OCI-LY7 (cell line): ENCODE data around the gene AKT1. TPM values are rescaled to one million over a fixed set of nuclear protein-coding genes. Genes with fewer than 3 reads are reported as not detected.

Source experiments
- BruUV-seq: library from RNA; stranded (reverse); fragments of 400-500 nt; replicated peaks from 2 replicates; lab custom pipeline; 2021; lab: Mats Ljungman, UMichigan
- CTCF ChIA-PET: fragments of 300-600 bp; sonication (Branson Sonifier 250); formaldehyde crosslinking; loops from one replicate; lab custom pipeline; 2022; ENCODE audit warnings: antibody characterized with exemption; ENCODE audit not compliant: unreplicated experiment; lab: Charles Lee
- POLR2A ChIA-PET: fragments of 300-600 bp; sonication (Branson Sonifier 250); formaldehyde crosslinking; loops from one replicate; lab custom pipeline; 2022; ENCODE audit warnings: antibody characterized with exemption; lab: Charles Lee
- DNase-seq: peaks from one replicate; pipeline ENCODE4 v3.0.0-alpha.2; 2015; ENCODE audit warnings: low spot score
- H2AFZ ChIP-seq: fragments of 200-600 bp; sonication (generic), shearing (Covaris generic); 2 replicates; pipeline ENCODE4 v1.6.1; 2014; ENCODE audit warnings: mild to moderate bottlenecking, antibody characterized with exemption, low read length, moderate library complexity
- H3K27ac ChIP-seq: fragments of 200-600 bp; sonication (generic); 2 replicates; pipeline ENCODE4 v1.5.1; 2014; ENCODE audit warnings: mixed run types, low read depth, mild to moderate bottlenecking, moderate library complexity, low read length, inconsistent platforms; ENCODE audit not compliant: poor library complexity, severe bottlenecking
- H3K36me3 ChIP-seq: fragments of 200-600 bp; sonication (generic); 2 replicates; pipeline ENCODE4 v1.6.1; 2014; ENCODE audit warnings: mild to moderate bottlenecking, antibody characterized with exemption, low read length, moderate library complexity, mixed read lengths; ENCODE audit not compliant: insufficient read depth
- H3K4me1 ChIP-seq: fragments of 200-600 bp; sonication (generic); 2 replicates; pipeline ENCODE4 v1.5.1; 2014; ENCODE audit warnings: mild to moderate bottlenecking, low read length; ENCODE audit not compliant: insufficient read depth, poor library complexity, severe bottlenecking
- H3K4me2 ChIP-seq: fragments of 200-600 bp; sonication (generic); 2 replicates; pipeline ENCODE4 v1.6.1; 2014; ENCODE audit warnings: mild to moderate bottlenecking, low read length
- H3K4me3 ChIP-seq: fragments of 200-600 bp; sonication (generic); 2 replicates; pipeline ENCODE4 v1.5.1; 2014; ENCODE audit warnings: mild to moderate bottlenecking, low read depth, low read length; ENCODE audit not compliant: poor library complexity, severe bottlenecking
- H3K79me2 ChIP-seq: fragments of 200-600 bp; sonication (generic); 2 replicates; pipeline ENCODE4 v1.6.1; 2016; ENCODE audit warnings: low read depth, mild to moderate bottlenecking, low read length, moderate library complexity, mixed read lengths; ENCODE audit not compliant: insufficient read depth
- H3K9me2 ChIP-seq: fragments of 200-600 bp; sonication (generic); 2 replicates; pipeline ENCODE4 v1.6.1; 2016; ENCODE audit warnings: mild to moderate bottlenecking, low read length, mixed read lengths; ENCODE audit not compliant: insufficient read depth
- H3K9me3 ChIP-seq: fragments of 200-600 bp; sonication (generic); 2 replicates; pipeline ENCODE4 v1.6.1; 2014; ENCODE audit warnings: mild to moderate bottlenecking, mixed run types, low read length, mixed read lengths
- H4K20me1 ChIP-seq: fragments of 200-600 bp; sonication (generic); 2 replicates; pipeline ENCODE4 v1.6.1; 2014; ENCODE audit warnings: mild to moderate bottlenecking, antibody characterized with exemption, low read length, moderate library complexity, mixed read lengths; ENCODE audit not compliant: insufficient read depth
- CTCF ChIP-seq: fragments of 200-600 bp; sonication (generic); conservative IDR thresholded peaks from 2 replicates; pipeline ENCODE4 v1.5.1; 2014; ENCODE audit warnings: mild to moderate bottlenecking, antibody characterized with exemption, low read length, moderate library complexity, mixed read lengths
- EZH2phosphoT487 ChIP-seq: fragments of 200-600 bp; sonication (generic); IDR thresholded peaks from 2 replicates; pipeline ENCODE4 v1.6.1; 2018; ENCODE audit warnings: low read depth, borderline replicate concordance, mild to moderate bottlenecking, mixed run types, antibody characterized with exemption, low read length, moderate library complexity, mixed read lengths
- intact Hi-C: fragments of 100-400 bp; cut with micrococcal nuclease; formaldehyde crosslinking; loops from one replicate; pipeline ENCODE4 v1.10.0; 2022; ENCODE audit not compliant: unreplicated experiment
- total RNA-seq, 2 experiments: library from RNA; depleted of rRNA in 1 of 2; stranded (reverse); fragments of >200 nt in 1 of 2; shearing (Covaris generic) in 1 of 2; gene quantifications; 2 replicates each; pipeline ENCODE4 v1.2.3, GENCODE V29; 2014 to 2022

Gene AKT1
- total RNA-seq, 2 experiments from 2014 or later: 75.4 to 108 TPM

GRCh38 chr14:104785708-104786080 is 9.9 kb downstream of the AKT1 start:
- Histone ChIP-seq H3K9me2 (no peaks in the 10 kb centered on the region), H3K4me3 (no peak overlapping the region), H3K9me3 (no peaks in the 10 kb centered on the region), H3K4me2 (no peak overlapping the region), H3K27ac (no peak overlapping the region), H3K36me3 (peaks cover 4% of the 10 kb centered on the region; the same call in 1 of the 2 replicates), H3K79me2 (no peaks in the 10 kb centered on the region), H3K4me1 (no peaks in the 10 kb centered on the region), H4K20me1 (peaks cover 7% of the 10 kb centered on the region; the same call in 1 of the 2 replicates), H2AFZ (no peak overlapping the region)
- ChIA-PET CTCF (no interaction called here), POLR2A (no interaction called here)
- no peak for DNase-seq
- BruUV-seq: no TSS peak
- TF ChIP-seq CTCF: no peak
- no peak for TF ChIP-seq EZH2phosphoT487
- intact Hi-C loops: no loop called here

GRCh38 chr14:104784846-104785707 is 10.5 kb downstream of the AKT1 start:
- Histone ChIP-seq H3K79me2 (no peaks in the 10 kb centered on the region), H4K20me1 (peaks cover 7% of the 10 kb centered on the region; the same call in 1 of the 2 replicates), H2AFZ (no peak overlapping the region), H3K9me2 (no peaks in the 10 kb centered on the region), H3K9me3 (no peaks in the 10 kb centered on the region), H3K4me3 (no peak overlapping the region), H3K27ac (no peak overlapping the region), H3K4me2 (no peak overlapping the region), H3K36me3 (peaks cover 3% of the 10 kb centered on the region; the same call in 1 of the 2 replicates), H3K4me1 (no peaks in the 10 kb centered on the region)
- TF ChIP-seq EZH2phosphoT487: no peak
- TF ChIP-seq CTCF: no peak
- no TSS peak for BruUV-seq
- ChIA-PET POLR2A (no interaction called here), CTCF (no interaction called here)
- intact Hi-C loops: no loop called here
- no peak for DNase-seq

GRCh38 chr14:104784218-104784568 is 11.4 kb downstream of the AKT1 start:
- no peak overlapping the region for H2AFZ ChIP-seq
- H3K36me3 ChIP-seq: peaks cover 3% of the 10 kb centered on the region; the same call in 1 of the 2 replicates
- intact Hi-C loops: no loop called here
- CTCF ChIA-PET: no interaction called here
- H3K9me2 ChIP-seq: no peaks in the 10 kb centered on the region
- no peaks in the 10 kb centered on the region for H3K9me3 ChIP-seq
- H3K4me3 ChIP-seq: no peak overlapping the region
- no peaks in the 10 kb centered on the region for H3K79me2 ChIP-seq
- TF ChIP-seq EZH2phosphoT487 (no peak), CTCF (no peak)
- H3K27ac ChIP-seq: no peak overlapping the region
- no peak for DNase-seq
- peaks cover 7% of the 10 kb centered on the region; the same call in 1 of the 2 replicates for H4K20me1 ChIP-seq
- POLR2A ChIA-PET: no interaction called here
- no peak overlapping the region for H3K4me2 ChIP-seq
- BruUV-seq: no TSS peak
- no peaks in the 10 kb centered on the region for H3K4me1 ChIP-seq
